Astrocyte (in vitro differentiated cells and primary cell): ENCODE data around the gene SLC17A5. TPM values are rescaled to one million over a fixed set of nuclear protein-coding genes. Genes with fewer than 3 reads are reported as not detected.
"Not testable (repeated sequence)": the region's sequence is repeated elsewhere in the genome, so short reads cannot be mapped to it uniquely, and the experiment has no call there.

ENCODE experiments used
- DNase-seq: peaks from one replicate; pipeline ENCODE4 v3.0.0-alpha.2; 2010; ENCODE audit warnings: low read depth
- FAIRE-seq: peaks from 2 replicates; lab custom pipeline; 2011; peaks lifted over from hg19 to GRCh38; lab: Jason Lieb, UNC
- H2AFZ ChIP-seq: 2 replicates; pipeline ENCODE4 v1.6.0; 2012; ENCODE audit warnings: low read depth, low read length, inconsistent platforms
- H3K27ac ChIP-seq: 2 replicates; pipeline ENCODE4 v1.5.1; 2011; ENCODE audit warnings: low read depth, low read length, inconsistent platforms
- H3K27me3 ChIP-seq: 2 replicates; pipeline ENCODE4 v1.6.0; 2011; ENCODE audit warnings: low read length, inconsistent platforms; ENCODE audit not compliant: insufficient read depth
- H3K36me3 ChIP-seq: 2 replicates; pipeline ENCODE4 v1.5.1; 2011; ENCODE audit warnings: low read length, inconsistent platforms; ENCODE audit not compliant: insufficient read depth
- H3K4me1 ChIP-seq: 2 replicates; pipeline ENCODE4 v1.5.1; 2011; ENCODE audit warnings: low read length, inconsistent platforms; ENCODE audit not compliant: insufficient read depth
- H3K4me2 ChIP-seq: 2 replicates; pipeline ENCODE4 v1.6.0; 2012; ENCODE audit warnings: low read length, inconsistent platforms
- H3K4me3 ChIP-seq: 2 replicates; pipeline ENCODE4 v1.5.1; 2011; ENCODE audit warnings: low read depth, mild to moderate bottlenecking, low read length, inconsistent platforms; ENCODE audit not compliant: insufficient read depth
- H3K79me2 ChIP-seq: 2 replicates; pipeline ENCODE4 v1.6.0; 2012; ENCODE audit warnings: mild to moderate bottlenecking, low read length, inconsistent platforms; ENCODE audit not compliant: insufficient read depth
- H3K9ac ChIP-seq: 2 replicates; pipeline ENCODE4 v1.6.0; 2012; ENCODE audit warnings: mild to moderate bottlenecking, low read length, inconsistent platforms
- H3K9me3 ChIP-seq: 2 replicates; pipeline ENCODE4 v1.5.1; 2012; ENCODE audit warnings: low read depth, mild to moderate bottlenecking, low read length, inconsistent platforms; ENCODE audit not compliant: insufficient read depth
- H4K20me1 ChIP-seq: 2 replicates; pipeline ENCODE4 v1.6.0; 2012; ENCODE audit warnings: low read length, inconsistent platforms; ENCODE audit not compliant: insufficient read depth
- H3K27ac Mint-ChIP-seq: one replicate; pipeline ENCODE4 v1.8.0; 2021; ENCODE audit warnings: mild to moderate bottlenecking, mixed read lengths; ENCODE audit not compliant: unreplicated experiment
- H3K27me3 Mint-ChIP-seq: one replicate; pipeline ENCODE4 v1.8.0; 2021; ENCODE audit warnings: low read depth, mixed read lengths; ENCODE audit not compliant: unreplicated experiment
- H3K36me3 Mint-ChIP-seq: one replicate; pipeline ENCODE4 v1.8.0; 2021; ENCODE audit warnings: low read depth, mixed read lengths; ENCODE audit not compliant: unreplicated experiment
- H3K4me1 Mint-ChIP-seq: one replicate; pipeline ENCODE4 v1.8.0; 2021; ENCODE audit warnings: low read depth, mixed read lengths; ENCODE audit not compliant: unreplicated experiment
- H3K4me3 Mint-ChIP-seq: one replicate; pipeline ENCODE4 v1.8.0; 2021; ENCODE audit warnings: mild to moderate bottlenecking, moderate library complexity, mixed read lengths; ENCODE audit not compliant: unreplicated experiment
- H3K9me3 Mint-ChIP-seq: one replicate; pipeline ENCODE4 v1.8.0; 2021; ENCODE audit warnings: mild to moderate bottlenecking, mixed read lengths; ENCODE audit not compliant: unreplicated experiment
- EZH2 ChIP-seq: IDR thresholded peaks from 2 replicates; pipeline ENCODE4 v1.6.1; 2012; ENCODE audit warnings: mild to moderate bottlenecking, low read length, inconsistent platforms; ENCODE audit not compliant: insufficient read depth
- total RNA-seq: library from RNA; stranded (reverse); gene quantifications from 2 replicates; pipeline ENCODE4 v1.2.1, GENCODE V29; 2021
- TF ChIP-seq, protein P1 (sequence below): IDR thresholded peaks from 2 replicates; pipeline ENCODE4 v1.5.1; 2011; ENCODE audit warnings: low read depth, mild to moderate bottlenecking, inconsistent platforms, low read length, moderate library complexity; ENCODE audit not compliant: insufficient read depth

The SLC17A5 gene
- total RNA-seq, 1 donor from 2014 or later: 25.5 TPM

DNA sequence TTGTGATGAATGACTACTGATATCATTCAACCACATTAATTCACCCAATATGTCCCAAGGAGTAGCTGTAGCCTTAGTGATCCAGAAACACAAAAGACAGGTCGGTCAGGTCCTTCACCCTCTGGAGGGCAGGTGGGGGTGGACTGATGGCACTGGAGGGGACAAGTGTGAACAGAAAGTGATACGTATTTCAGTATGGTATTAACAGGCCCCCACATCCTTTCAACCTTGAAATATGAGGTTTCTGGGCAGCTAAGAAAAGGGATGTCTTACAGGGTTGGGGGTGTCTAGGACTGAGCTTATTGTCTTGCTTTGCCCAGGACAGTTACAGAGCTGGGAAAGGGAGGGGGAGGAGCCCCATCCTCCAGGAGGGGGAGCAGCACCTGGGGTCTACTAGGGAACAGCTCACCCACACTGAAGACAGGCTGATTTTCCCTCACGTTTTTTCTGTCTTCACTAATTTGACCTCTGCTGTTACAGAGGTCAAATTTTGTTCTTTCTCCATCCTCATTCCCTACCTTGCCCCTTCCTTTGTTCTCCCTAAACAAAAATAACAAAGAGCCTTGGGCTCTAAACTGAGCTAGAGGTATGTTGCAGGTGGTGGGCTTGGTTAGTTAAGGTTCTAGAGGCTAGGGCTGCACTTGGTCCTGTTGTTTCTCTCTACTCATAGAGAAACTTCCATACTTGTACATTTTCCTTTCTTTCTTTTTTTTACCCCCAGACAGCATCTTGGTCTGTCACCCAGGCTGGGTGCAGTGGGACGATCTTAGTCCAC, 95.0 kb downstream of the SLC17A5 start:
- H3K36me3 Mint-ChIP-seq: no peaks in the 10 kb centered on the region
- Histone ChIP-seq H3K9ac (no peak overlapping the region), H3K27me3 (no peaks in the 10 kb centered on the region), H3K9me3 (no peaks in the 10 kb centered on the region), H3K4me1 (no peaks in the 10 kb centered on the region), H3K27ac (no peak overlapping the region), H3K36me3 (no peaks in the 10 kb centered on the region), H3K79me2 (no peaks in the 10 kb centered on the region), H2AFZ (no peak overlapping the region), H3K4me3 (no peak overlapping the region), H4K20me1 (no peaks in the 10 kb centered on the region), H3K4me2 (no peak overlapping the region)
- no peak overlapping the region for H3K27ac Mint-ChIP-seq
- H3K4me1 Mint-ChIP-seq: peaks cover 17% of the 10 kb centered on the region
- H3K4me3 Mint-ChIP-seq: no peak overlapping the region
- FAIRE-seq (no peak), DNase-seq (no peak)
- no peaks in the 10 kb centered on the region for H3K27me3 Mint-ChIP-seq
- no peaks in the 10 kb centered on the region for H3K9me3 Mint-ChIP-seq
- no peak for TF ChIP-seq EZH2
- TF ChIP-seq, protein P1, sequence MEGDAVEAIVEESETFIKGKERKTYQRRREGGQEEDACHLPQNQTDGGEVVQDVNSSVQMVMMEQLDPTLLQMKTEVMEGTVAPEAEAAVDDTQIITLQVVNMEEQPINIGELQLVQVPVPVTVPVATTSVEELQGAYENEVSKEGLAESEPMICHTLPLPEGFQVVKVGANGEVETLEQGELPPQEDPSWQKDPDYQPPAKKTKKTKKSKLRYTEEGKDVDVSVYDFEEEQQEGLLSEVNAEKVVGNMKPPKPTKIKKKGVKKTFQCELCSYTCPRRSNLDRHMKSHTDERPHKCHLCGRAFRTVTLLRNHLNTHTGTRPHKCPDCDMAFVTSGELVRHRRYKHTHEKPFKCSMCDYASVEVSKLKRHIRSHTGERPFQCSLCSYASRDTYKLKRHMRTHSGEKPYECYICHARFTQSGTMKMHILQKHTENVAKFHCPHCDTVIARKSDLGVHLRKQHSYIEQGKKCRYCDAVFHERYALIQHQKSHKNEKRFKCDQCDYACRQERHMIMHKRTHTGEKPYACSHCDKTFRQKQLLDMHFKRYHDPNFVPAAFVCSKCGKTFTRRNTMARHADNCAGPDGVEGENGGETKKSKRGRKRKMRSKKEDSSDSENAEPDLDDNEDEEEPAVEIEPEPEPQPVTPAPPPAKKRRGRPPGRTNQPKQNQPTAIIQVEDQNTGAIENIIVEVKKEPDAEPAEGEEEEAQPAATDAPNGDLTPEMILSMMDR: no peak

DNA sequence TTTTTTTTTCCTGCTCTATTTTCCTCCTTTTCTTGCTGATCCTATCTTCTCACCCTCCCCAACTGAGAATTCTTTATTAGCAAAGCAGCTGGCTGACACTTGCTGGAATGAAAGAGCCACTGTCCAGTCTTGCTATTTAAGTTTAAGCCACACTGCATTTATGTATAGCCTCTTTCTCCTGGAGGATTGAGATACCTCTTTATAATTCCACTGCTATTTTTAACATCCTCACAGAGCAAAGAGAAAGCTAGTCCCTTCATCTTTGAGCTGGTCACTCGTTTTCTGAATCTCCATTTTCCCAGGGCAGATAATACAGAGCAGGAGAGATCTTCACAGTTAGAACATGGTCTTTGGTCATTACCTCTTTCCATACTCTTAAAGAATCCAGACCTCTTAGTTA, 97.0 kb downstream of the SLC17A5 start:
- Mint-ChIP-seq H3K4me3 (no peak overlapping the region), H3K4me1 (peaks cover 17% of the 10 kb centered on the region), H3K27me3 (no peaks in the 10 kb centered on the region), H3K27ac (no peak overlapping the region), H3K9me3 (no peaks in the 10 kb centered on the region), H3K36me3 (no peaks in the 10 kb centered on the region)
- Histone ChIP-seq H3K36me3 (no peaks in the 10 kb centered on the region), H3K27me3 (no peaks in the 10 kb centered on the region), H3K4me1 (no peaks in the 10 kb centered on the region), H4K20me1 (no peaks in the 10 kb centered on the region), H3K79me2 (no peaks in the 10 kb centered on the region), H3K9me3 (no peaks in the 10 kb centered on the region), H3K27ac (no peak overlapping the region), H2AFZ (no peak overlapping the region), H3K4me2 (no peak overlapping the region), H3K9ac (no peak overlapping the region), H3K4me3 (no peak overlapping the region)
- no peak for DNase-seq
- TF ChIP-seq EZH2: no peak
- TF ChIP-seq, protein P1: no peak
- no peak for FAIRE-seq

DNA sequence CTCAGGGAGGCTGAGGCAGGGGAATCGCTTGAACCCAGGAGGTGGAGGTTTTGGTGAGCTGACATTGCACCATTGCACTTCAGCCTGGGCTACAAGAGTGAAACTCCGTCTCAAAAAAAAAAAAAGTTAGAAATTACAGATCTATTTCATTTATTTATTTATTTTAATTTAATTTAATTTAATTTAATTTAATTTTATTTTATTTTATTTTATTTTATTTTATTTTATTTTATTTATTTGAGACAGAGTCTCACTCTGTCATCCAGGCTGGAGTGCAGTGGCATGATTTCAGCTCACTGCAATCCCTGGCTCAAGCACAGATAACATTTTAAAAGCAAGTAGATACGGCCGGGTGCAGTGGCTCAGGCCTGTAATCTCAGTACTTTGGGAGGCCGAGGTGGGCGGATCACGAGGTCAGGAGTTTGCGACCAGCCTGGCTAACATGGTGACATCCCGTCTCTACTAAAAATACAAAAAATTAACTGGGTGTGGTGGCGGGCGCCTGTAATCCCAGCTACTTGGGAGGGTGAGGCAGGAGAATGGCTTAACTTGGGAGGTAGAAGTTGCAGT, 98.3 kb downstream of the SLC17A5 start:
- H2AFZ ChIP-seq, H3K9me3 Mint-ChIP-seq, H3K4me3 Mint-ChIP-seq, H3K27me3 ChIP-seq, H3K36me3 Mint-ChIP-seq, H4K20me1 ChIP-seq, H3K36me3 ChIP-seq, H3K27ac ChIP-seq, FAIRE-seq, H3K9ac ChIP-seq, H3K27me3 Mint-ChIP-seq, H3K27ac Mint-ChIP-seq, H3K79me2 ChIP-seq, H3K4me3 ChIP-seq, H3K9me3 ChIP-seq, H3K4me2 ChIP-seq, DNase-seq, H3K4me1 ChIP-seq: not testable (repeated sequence)
- H3K4me1 Mint-ChIP-seq: peaks cover 12% of the 10 kb centered on the region

DNA sequence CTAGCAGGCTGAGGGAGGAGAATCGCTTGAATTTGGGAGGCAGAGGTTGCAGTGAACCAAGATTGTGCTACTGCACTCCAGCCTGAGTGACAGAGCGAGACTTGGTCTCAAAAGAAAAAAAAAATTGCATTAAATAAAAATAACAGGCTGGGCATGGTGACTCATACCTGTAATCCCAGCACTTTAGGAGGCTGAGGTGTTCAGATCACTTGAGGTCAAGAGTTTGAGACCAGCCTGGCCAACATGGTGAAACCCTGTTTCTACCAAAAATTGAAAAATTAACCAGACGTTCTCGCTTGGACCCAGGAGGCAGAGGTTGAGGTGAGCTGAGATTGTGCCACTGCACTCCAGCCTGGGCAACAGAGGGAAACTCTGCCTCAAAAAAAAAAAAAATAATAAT, 102.7 kb downstream of the SLC17A5 start:
- not testable (repeated sequence) for H4K20me1 ChIP-seq, H3K4me1 Mint-ChIP-seq, H3K4me3 ChIP-seq, H2AFZ ChIP-seq, H3K36me3 Mint-ChIP-seq, FAIRE-seq, H3K27ac ChIP-seq, H3K9ac ChIP-seq, H3K9me3 Mint-ChIP-seq, H3K27me3 Mint-ChIP-seq, H3K79me2 ChIP-seq, H3K4me3 Mint-ChIP-seq, H3K36me3 ChIP-seq, H3K4me1 ChIP-seq, H3K9me3 ChIP-seq, H3K27ac Mint-ChIP-seq, DNase-seq, H3K4me2 ChIP-seq, H3K27me3 ChIP-seq
